ACC112 (cell line): Measurements from ENCODE around the gene STRN4.
"Not testable (repeated sequence)": the region's sequence is repeated elsewhere in the genome, so short reads cannot be mapped to it uniquely, and the experiment has no call there.

Experiments
- H2AFZ ChIP-seq: fragments of 200-600 bp; sonication (generic); one replicate; pipeline ENCODE4 v1.6.0; 2017; ENCODE audit warnings: antibody characterized with exemption, low read length; ENCODE audit not compliant: unreplicated experiment
- H3K27ac ChIP-seq: fragments of 200-600 bp; sonication (generic); 2 replicates; pipeline ENCODE4 v1.5.1; 2014; ENCODE audit warnings: low read depth, mild to moderate bottlenecking, antibody characterized with exemption, low read length, moderate library complexity
- H3K27me3 ChIP-seq: fragments of 200-600 bp; sonication (generic); 2 replicates; pipeline ENCODE4 v1.6.1; 2014; ENCODE audit warnings: mild to moderate bottlenecking, antibody characterized with exemption, low read length, moderate library complexity, mixed read lengths; ENCODE audit not compliant: insufficient read depth
- H3K36me3 ChIP-seq: fragments of 200-600 bp; sonication (generic); 2 replicates; pipeline ENCODE4 v1.6.1; 2016; ENCODE audit warnings: mild to moderate bottlenecking, antibody characterized with exemption, low read length, moderate library complexity, mixed read lengths; ENCODE audit not compliant: insufficient read depth
- H3K4me1 ChIP-seq: fragments of 200-600 bp; sonication (generic); one replicate; pipeline ENCODE4 v1.6.1; 2016; ENCODE audit warnings: low read length, mixed read lengths; ENCODE audit not compliant: insufficient read depth, unreplicated experiment, control insufficient read depth
- H3K4me3 ChIP-seq: fragments of 200-600 bp; sonication (generic); 2 replicates; pipeline ENCODE4 v1.5.1; 2014; ENCODE audit warnings: mild to moderate bottlenecking, low read depth, low read length
- H3K79me2 ChIP-seq: fragments of 200-600 bp; sonication (generic); one replicate; pipeline ENCODE4 v1.6.0; 2016; ENCODE audit warnings: low read length; ENCODE audit not compliant: control insufficient read depth, unreplicated experiment, insufficient read depth

Gene STRN4

DNA sequence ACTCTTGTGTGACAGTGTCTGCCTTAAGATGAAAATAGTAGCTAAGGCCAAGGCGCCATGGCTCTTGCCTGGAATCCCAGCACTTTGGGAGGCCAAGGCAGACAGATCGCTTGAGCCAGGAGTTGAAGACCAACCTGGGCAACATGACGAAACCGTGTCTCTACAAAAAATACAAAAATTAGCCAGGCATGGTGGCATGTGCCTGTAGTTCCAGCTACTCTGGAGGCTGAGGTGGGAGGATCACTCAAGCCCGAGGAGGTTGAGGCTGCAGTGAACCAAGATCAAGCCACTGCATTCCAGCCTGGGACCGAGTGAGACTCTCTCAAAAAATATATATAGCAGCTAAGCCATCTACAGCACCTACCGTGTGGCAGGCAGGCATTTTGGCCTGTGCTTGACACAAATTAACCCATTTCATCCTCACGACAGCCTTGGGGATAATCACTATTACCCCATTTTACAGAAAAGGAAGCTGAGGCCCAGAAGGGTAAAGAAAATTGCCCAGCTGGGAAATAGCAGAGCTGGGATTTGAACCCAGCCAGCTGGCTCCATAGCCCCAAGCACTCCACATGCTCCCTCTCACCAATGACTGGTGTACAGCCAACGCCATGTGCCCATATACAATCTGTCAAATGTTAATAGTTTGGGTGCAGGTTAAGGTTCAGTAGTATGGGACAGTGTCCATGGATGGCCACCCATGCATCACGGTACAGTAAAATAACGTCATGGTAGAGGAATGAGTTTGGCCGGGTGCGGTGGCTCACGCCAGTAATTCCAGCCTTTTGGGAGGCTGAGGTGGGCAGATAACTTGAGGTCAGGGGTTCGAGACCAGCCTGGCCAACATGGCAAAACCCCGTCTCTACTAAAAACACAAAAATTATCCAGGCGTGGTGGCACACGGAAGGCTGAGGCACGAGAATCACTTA, 39.1 kb upstream of the STRN4 start:
- Histone ChIP-seq H3K4me3 (peak overlapping the region; percentile 97), H3K36me3 (peaks cover 6% of the 10 kb centered on the region; the same call in 1 of the 2 replicates), H3K79me2 (peaks cover 58% of the 10 kb centered on the region), H3K27ac (peak overlapping the region; percentile 92), H2AFZ (no peak overlapping the region), H3K27me3 (no peaks in the 10 kb centered on the region), H3K4me1 (peaks cover 26% of the 10 kb centered on the region)

DNA sequence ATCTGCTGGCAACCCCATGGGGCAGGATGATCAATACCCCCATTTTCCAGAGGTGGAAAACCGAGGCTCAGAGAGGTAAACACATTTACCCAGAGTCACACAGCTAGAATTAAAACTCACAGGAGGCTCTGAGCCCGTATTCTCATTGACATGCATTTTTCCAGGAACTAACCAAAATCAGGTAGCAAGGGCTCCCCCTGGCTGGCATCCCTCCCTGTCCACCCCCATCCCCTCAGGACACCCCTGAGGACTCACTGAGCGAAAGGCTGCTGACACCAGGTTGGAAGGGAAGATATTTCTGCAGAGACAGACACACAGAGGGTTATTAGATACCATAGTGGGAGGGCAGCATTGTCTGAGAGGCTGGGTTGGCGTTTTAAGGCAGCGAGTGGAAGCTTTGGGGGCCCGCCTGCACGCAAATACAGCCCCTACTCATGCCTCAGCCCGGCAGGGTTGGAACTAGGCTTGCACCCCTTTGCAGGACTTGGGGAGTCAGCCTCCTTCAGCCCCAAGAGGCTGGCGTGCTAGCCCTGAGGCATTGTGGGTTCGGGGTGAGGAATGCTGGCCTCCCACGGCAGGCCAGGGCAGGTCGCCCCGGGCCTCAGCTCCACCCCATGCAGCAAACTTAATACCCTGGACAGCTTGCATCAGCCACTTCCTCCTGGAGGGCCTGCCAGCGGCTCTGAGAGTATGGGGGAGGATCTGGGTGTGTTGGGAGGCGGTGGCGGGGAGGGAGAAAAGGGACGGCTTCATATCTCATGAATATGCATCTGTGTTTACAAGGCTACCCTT, 38.2 kb upstream of the STRN4 start:
- peak overlapping the region; percentile 97 for H3K4me3 ChIP-seq
- H3K27me3 ChIP-seq, result no peaks in the 10 kb centered on the region
- H3K36me3 ChIP-seq, result peaks cover 6% of the 10 kb centered on the region; the same call in 1 of the 2 replicates
- H3K27ac ChIP-seq, result peak overlapping the region; percentile 92
- peaks cover 58% of the 10 kb centered on the region for H3K79me2 ChIP-seq
- no peak overlapping the region for H2AFZ ChIP-seq
- H3K4me1 ChIP-seq, result peaks cover 26% of the 10 kb centered on the region

DNA sequence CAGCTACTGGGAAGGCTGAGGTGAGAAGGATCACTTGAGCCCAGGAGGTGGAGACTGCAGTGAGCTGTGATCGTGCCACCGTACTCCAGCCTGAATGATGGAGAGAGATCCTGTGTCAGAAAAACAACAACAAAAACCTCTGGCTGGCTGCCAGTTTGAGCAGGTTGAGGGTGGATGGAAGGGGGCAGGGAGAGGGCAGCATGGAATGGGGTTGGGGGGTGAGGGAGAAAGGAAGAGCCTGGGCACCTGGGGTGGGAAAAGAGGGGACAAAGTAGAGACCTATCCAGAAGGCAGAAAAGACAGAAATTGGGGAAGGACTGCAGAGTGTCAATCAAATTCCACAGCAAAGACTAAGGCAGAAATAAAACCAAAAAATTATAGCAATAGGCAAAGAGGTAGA, 37.4 kb upstream of the STRN4 start:
- H3K27ac ChIP-seq, result 0 out of 2 replicates have a peak overlapping the region, but pooled peaks have one; percentile 92

DNA sequence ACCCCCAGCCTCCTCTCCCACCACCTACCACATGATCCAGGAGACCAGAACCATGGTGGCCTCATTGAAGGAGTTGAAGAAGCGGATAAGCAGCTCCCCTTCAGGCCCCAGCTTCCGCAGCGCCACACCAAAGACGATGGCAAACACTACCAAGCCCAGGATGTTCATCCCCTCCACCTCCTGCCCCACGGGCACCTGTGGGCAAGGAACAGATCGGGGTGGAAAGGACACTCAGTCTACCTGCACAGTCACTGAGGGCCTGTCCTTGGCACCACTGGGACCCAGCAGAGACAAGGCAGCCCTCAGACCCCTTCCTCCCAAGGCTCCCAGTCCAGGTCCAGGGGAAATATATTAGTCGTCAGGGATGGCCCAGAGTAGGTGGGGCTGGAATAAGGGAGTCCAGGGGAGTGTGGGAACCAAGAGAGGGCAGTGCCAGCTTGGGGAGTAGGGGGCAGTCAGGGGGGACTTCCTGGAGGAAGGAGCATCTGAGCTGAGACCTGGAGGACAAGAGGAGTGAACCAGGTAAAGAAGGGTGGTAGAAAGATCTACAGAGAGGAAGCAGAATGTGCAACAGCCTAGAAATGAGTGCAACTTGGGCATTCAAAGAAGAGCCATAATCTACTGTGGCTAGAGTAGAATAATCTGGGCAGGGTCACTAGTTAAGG, 36.2 kb upstream of the STRN4 start:
- H2AFZ ChIP-seq, result no peak overlapping the region
- peaks cover 6% of the 10 kb centered on the region; the same call in 1 of the 2 replicates for H3K36me3 ChIP-seq
- H3K79me2 ChIP-seq, result peaks cover 49% of the 10 kb centered on the region
- peaks cover 26% of the 10 kb centered on the region for H3K4me1 ChIP-seq
- H3K27me3 ChIP-seq, result no peaks in the 10 kb centered on the region
- H3K27ac ChIP-seq, result no peak overlapping the region; the same call in 1 of the 2 replicates
- H3K4me3 ChIP-seq, result no peak overlapping the region

More for the DNA sequence above, 37.4 kb upstream of the STRN4 start:
- Histone ChIP-seq H3K79me2 (peaks cover 58% of the 10 kb centered on the region), H3K36me3 (peaks cover 6% of the 10 kb centered on the region; the same call in 1 of the 2 replicates), H2AFZ (no peak overlapping the region), H3K4me3 (peak overlapping the region; percentile 97), H3K27me3 (no peaks in the 10 kb centered on the region), H3K4me1 (peaks cover 26% of the 10 kb centered on the region)

DNA sequence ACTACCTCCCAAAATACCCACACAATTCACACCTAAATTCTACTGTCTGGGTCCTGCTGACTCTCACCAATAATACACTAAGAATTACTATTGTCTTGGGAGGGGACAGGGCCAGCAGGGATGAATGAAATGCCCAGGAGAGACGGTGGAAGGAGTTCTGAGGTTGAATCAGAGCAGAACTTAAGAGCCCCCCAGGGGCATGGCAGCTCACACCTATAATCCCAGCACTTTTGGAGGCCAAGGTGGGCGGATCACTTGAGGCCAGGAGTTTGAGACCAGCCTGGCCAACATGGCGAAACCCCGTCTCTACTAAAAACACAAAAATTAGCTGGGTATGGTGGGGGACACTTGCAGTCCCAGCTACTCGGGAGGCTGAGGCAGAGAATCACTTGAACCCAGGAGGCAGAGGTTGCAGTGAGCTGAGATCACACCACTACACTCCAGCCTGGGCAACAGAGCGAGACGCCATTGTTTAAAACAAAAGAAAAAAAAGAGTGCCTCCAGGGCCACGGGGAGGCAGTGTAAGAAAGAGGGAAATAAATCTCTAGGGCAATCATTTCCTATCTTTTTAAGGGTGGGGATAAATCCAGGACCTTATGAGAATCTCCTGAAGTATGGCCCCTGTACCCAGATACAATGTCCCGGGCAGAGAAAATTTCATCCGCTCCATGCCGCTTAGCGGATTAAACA, 31.9 kb upstream of the STRN4 start:
- not testable (repeated sequence) for H3K27ac ChIP-seq, H3K4me1 ChIP-seq, H3K36me3 ChIP-seq

DNA sequence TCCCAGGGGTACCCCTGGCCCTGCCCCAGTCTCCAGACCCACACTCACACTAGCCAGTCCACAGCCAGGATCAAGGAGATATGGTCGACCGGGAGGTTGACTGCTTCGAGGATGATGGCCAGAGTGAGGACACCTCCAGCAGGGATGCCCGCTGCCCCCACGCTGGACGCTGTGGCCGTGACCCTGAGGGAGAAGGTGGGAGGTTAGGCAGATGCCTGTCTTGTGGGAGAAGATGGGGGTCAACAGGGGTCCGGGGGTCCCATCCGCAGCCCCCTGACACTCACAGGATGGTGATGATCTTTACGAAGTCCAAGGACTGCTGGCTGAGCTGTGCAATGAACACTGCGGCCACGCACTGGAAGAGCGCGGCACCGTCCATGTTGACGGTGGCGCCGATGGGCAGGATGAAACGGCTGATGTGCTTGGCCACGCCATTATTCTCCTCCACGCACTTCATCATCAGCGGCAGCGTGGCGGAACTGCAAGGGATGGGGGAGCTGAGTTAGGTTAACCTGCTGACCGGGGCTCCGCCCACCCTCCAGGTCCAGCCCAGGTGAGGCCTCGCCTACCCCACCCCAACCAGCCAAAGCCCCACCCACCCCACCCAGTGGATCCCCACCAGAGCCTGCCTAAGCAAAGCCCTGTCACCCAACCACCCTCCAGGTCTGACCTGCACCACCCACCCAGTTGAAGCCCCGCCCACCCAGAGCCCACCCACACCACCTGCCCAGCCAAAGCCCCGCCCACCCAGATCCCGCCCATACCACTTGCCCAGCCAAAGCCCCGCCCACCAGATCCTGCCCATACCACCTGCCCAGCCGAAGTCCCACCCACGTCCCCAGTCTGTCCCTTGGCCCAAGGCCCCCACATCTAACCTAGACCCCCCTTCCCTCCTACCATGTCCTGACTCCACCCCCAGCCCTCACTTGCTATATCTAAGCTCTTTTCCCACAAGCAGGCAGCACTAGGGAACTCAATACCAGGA, 31.0 kb upstream of the STRN4 start:
- Histone ChIP-seq H3K27ac (no peak overlapping the region), H2AFZ (no peak overlapping the region), H3K4me3 (no peak overlapping the region), H3K27me3 (no peaks in the 10 kb centered on the region), H3K79me2 (no peaks in the 10 kb centered on the region), H3K36me3 (no peaks in the 10 kb centered on the region; the same call in 1 of the 2 replicates), H3K4me1 (peaks cover 3% of the 10 kb centered on the region)

More for the DNA sequence above, 31.9 kb upstream of the STRN4 start:
- H3K4me3 ChIP-seq, H2AFZ ChIP-seq, H3K79me2 ChIP-seq, H3K27me3 ChIP-seq: not testable (repeated sequence)

DNA sequence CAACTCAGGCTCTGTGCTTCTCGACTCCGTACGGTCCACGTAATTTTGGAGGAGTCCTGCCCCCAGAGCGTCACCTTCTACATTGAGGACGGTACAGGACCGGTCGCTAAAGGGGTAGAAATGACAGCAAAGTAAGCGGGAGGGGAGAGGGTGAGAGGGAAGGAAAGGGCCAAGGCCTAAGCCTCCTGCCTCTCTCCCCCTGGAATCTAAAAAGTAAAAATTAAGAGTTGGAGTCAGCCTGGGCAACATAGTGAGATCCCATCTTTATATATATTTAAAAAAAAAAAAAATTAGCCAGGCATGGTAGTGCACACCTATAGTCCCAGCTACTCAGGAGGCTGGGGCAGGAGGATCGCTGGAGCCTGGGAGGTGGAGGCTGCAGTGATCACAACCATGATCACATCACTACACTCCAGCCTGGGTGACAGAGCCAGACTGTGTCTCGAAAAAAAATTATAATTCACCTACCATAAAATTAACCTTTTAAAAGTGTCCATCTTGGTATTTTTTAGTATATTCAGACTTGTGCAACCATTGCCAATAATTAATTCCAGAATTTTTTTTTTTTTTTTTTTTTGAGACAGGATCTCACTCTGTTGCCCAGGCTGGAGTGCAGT, 29.5 kb upstream of the STRN4 start:
- no peak overlapping the region for H2AFZ ChIP-seq
- H3K4me1 ChIP-seq, result no peaks in the 10 kb centered on the region
- H3K27ac ChIP-seq, result no peak overlapping the region
- no peaks in the 10 kb centered on the region for H3K79me2 ChIP-seq
- no peaks in the 10 kb centered on the region; the same call in 1 of the 2 replicates for H3K36me3 ChIP-seq
- H3K4me3 ChIP-seq, result no peak overlapping the region
- H3K27me3 ChIP-seq, result no peaks in the 10 kb centered on the region

DNA sequence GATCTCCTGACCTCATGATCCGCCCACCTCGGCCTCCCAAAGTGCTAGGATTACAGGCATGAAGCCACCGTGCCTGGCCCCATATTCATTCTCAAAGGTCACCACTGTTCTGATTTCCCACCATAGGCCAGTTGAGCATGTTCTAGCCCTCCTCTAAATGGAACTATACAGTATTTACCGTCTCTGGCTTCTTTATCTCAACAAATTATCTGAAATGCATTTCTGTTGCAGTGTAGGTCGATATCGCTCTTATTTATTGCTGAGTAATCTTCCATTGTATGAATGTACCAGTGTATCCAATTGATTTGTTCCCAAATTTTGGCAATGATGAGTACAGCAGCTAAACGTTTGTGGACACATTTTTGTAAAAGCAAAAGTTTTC, 26.8 kb upstream of the STRN4 start:
- no peaks in the 10 kb centered on the region; the same call in 1 of the 2 replicates for H3K36me3 ChIP-seq
- H3K4me3 ChIP-seq, result no peak overlapping the region
- H3K4me1 ChIP-seq, result no peaks in the 10 kb centered on the region
- no peaks in the 10 kb centered on the region for H3K79me2 ChIP-seq
- no peaks in the 10 kb centered on the region for H3K27me3 ChIP-seq
- H3K27ac ChIP-seq, result no peak overlapping the region
- no peak overlapping the region for H2AFZ ChIP-seq
